WERI-Rb-1 (cell line): Measurements from ENCODE around the gene DQX1.
A peak's percentile ranks its signal among the peaks of the same experiment; 100 is the strongest.

Experiments used
- DNase-seq: peaks from one replicate; pipeline ENCODE4 v3.0.0-alpha.2; 2020
- H3K27ac ChIP-seq: fragments of 250-450 bp; sonication (Bioruptor Pico); 2 replicates; pipeline ENCODE4 v1.5.1; 2020; ENCODE audit warnings: mild to moderate bottlenecking, moderate library complexity
- H3K27me3 ChIP-seq: fragments of 250-450 bp; sonication (Bioruptor Pico); 2 replicates; pipeline ENCODE4 v1.5.1; 2021; ENCODE audit warnings: mild to moderate bottlenecking, low read depth, moderate library complexity; ENCODE audit not compliant: insufficient read depth, severe bottlenecking
- H3K36me3 ChIP-seq: fragments of 250-450 bp; sonication (Bioruptor Pico); 2 replicates; pipeline ENCODE4 v1.5.1; 2020; ENCODE audit warnings: mild to moderate bottlenecking, moderate library complexity
- H3K4me3 ChIP-seq: 2 replicates; pipeline ENCODE4 v1.5.1; 2011; ENCODE audit warnings: low read depth, mild to moderate bottlenecking, control low read depth, low read length
- H3K9me3 ChIP-seq: fragments of 250-450 bp; sonication (Bioruptor Pico); 2 replicates; pipeline ENCODE4 v1.5.1; 2021; ENCODE audit warnings: mild to moderate bottlenecking, moderate library complexity; ENCODE audit not compliant: severe bottlenecking
- CTCF ChIP-seq: IDR thresholded peaks from 2 replicates; pipeline ENCODE4 v1.5.1; 2011; ENCODE audit warnings: low read depth, mild to moderate bottlenecking, control low read depth, inconsistent platforms, low read length

DQX1 gene

GRCh38 chr2:74500578-74500946 is 25.5 kb downstream of the DQX1 start:
- no peak for DNase-seq
- no peaks in the 10 kb centered on the region for H3K9me3 ChIP-seq
- no peak for TF ChIP-seq CTCF

GRCh38 chr2:74499940-74500577 is 26.0 kb downstream of the DQX1 start:
- no peaks in the 10 kb centered on the region for H3K27me3 ChIP-seq
- TF ChIP-seq CTCF = no peak
- no peak overlapping the region for H3K4me3 ChIP-seq
- H3K9me3 ChIP-seq = no peaks in the 10 kb centered on the region
- peaks cover 25% of the 10 kb centered on the region for H3K36me3 ChIP-seq
- DNase-seq = no peak
- H3K27ac ChIP-seq = peak overlapping the region; percentile 71

More at GRCh38 chr2:74500578-74500946, 25.5 kb downstream of the DQX1 start:
- Histone ChIP-seq H3K4me3 (no peak overlapping the region), H3K27ac (peak overlapping the region; percentile 71), H3K36me3 (peaks cover 26% of the 10 kb centered on the region), H3K27me3 (no peaks in the 10 kb centered on the region)

- H3K27me3 ChIP-seq = no peaks in the 10 kb centered on the region
- peak within 1 kb of the TSS; percentile 71 for H3K27ac ChIP-seq
- DNase-seq = no peak
- H3K36me3 ChIP-seq = peaks cover 20% of the 10 kb centered on the region
- TF ChIP-seq CTCF = no peak
- H3K9me3 ChIP-seq = no peaks in the 10 kb centered on the region
- no peak within 1 kb of the TSS for H3K4me3 ChIP-seq
These were observed 26.6 kb downstream of the DQX1 start, which contains the start of gene LBX2 for GRCh38 chr2:74499267-74499939. Gene LBX2, minus strand, starts transcription at chr2:74499603. Its CDS starts 66 bp downstream, at chr2:74499537.

GRCh38 chr2:74498500-74499266 is 27.3 kb downstream of the DQX1 start:
- no peaks in the 10 kb centered on the region for H3K9me3 ChIP-seq
- no peaks in the 10 kb centered on the region for H3K27me3 ChIP-seq
- no peak for TF ChIP-seq CTCF
- H3K27ac ChIP-seq = no peak overlapping the region; the same call in 1 of the 2 replicates
- no peak overlapping the region for H3K4me3 ChIP-seq
- DNase-seq = no peak
- H3K36me3 ChIP-seq = peaks cover 24% of the 10 kb centered on the region

GRCh38 chr2:74497777-74498499 is 28.1 kb downstream of the DQX1 start:
- DNase-seq = no peak
- Histone ChIP-seq H3K27ac (no peak overlapping the region), H3K27me3 (no peaks in the 10 kb centered on the region), H3K4me3 (no peak overlapping the region), H3K9me3 (no peaks in the 10 kb centered on the region), H3K36me3 (peaks cover 31% of the 10 kb centered on the region)
- no peak for TF ChIP-seq CTCF
